IMR-90 (cell line): Measurements from ENCODE around the gene PAXIP1. TPM values are rescaled to one million over a fixed set of nuclear protein-coding genes. Genes with fewer than 3 reads are reported as not detected.

Experiments
- ATAC-seq: fragments of 200-7000 bp; cut with Tn5 transposase; 2 replicates; pipeline ENCODE4 v1.9.1; 2020; ENCODE audit warnings: low read depth, mild to moderate bottlenecking, moderate library complexity
- BruUV-seq: library from RNA; stranded (reverse); fragments of 400-500 nt; replicated peaks from 2 replicates; lab custom pipeline; 2021; lab: Mats Ljungman, UMichigan
- CTCF ChIA-PET: fragments of 300-600 bp; formaldehyde crosslinking; extraction: SDS; loops from one replicate; lab custom pipeline; 2021; ENCODE audit warnings: antibody characterized with exemption; lab: Yijun Ruan, JAX
- POLR2A ChIA-PET: fragments of 300-600 bp; sonication (Branson Sonifier 250); formaldehyde crosslinking; loops from one replicate; lab custom pipeline; 2022; ENCODE audit warnings: antibody characterized with exemption; ENCODE audit not compliant: unreplicated experiment; lab: Charles Lee
- DNase-seq: peaks from one replicate; pipeline ENCODE4 v3.0.0; 2013
- H2AFZ ChIP-seq: replicated peaks from 2 replicates; pipeline ENCODE3; 2013; ENCODE audit warnings: low read length, mild to moderate bottlenecking; ENCODE audit not compliant: poor library complexity
- H2AK5ac ChIP-seq: 2 replicates; pipeline ENCODE4 v1.6.1; 2013; ENCODE audit warnings: low read depth, low read length, inconsistent platforms
- H2AK9ac ChIP-seq: replicated peaks from 2 replicates; pipeline ENCODE3; 2013; ENCODE audit warnings: mild to moderate bottlenecking, low read depth, low read length, moderate library complexity; ENCODE audit not compliant: poor library complexity
- H2BK120ac ChIP-seq: 2 replicates; pipeline ENCODE4 v1.6.1; 2013; ENCODE audit warnings: low read depth, low read length, inconsistent platforms
- H2BK15ac ChIP-seq: 3 replicates; pipeline ENCODE4 v1.6.1; 2013; ENCODE audit warnings: low read depth, low read length, inconsistent platforms
- H2BK20ac ChIP-seq: 2 replicates; pipeline ENCODE4 v1.6.1; 2013; ENCODE audit warnings: low read depth, mild to moderate bottlenecking, inconsistent platforms, low read length, moderate library complexity
- H2BK5ac ChIP-seq: 2 replicates; pipeline ENCODE4 v1.6.1; 2013; ENCODE audit warnings: mild to moderate bottlenecking, low read depth, low read length, inconsistent platforms; ENCODE audit not compliant: poor library complexity, severe bottlenecking
- H3K14ac ChIP-seq: replicated peaks from 2 replicates; pipeline ENCODE4 v1.6.1; 2013; ENCODE audit warnings: low read depth, low read length, inconsistent platforms
- H3K18ac ChIP-seq: 2 replicates; pipeline ENCODE4 v1.6.1; 2013; ENCODE audit warnings: low read depth, low read length, control low read depth
- H3K23ac ChIP-seq: 2 replicates; pipeline ENCODE4 v1.6.1; 2013; ENCODE audit warnings: low read depth, low read length, inconsistent platforms
- H3K27ac ChIP-seq: 2 replicates; pipeline ENCODE4 v1.5.1; 2013; ENCODE audit warnings: mild to moderate bottlenecking, control low read depth, low read length; ENCODE audit not compliant: insufficient read depth
- H3K27me3 ChIP-seq: 2 replicates; pipeline ENCODE4 v1.6.1; 2013; ENCODE audit warnings: low read length; ENCODE audit not compliant: control insufficient read depth, insufficient read depth
- H3K36me3 ChIP-seq: 2 replicates; pipeline ENCODE4 v1.6.1; 2013; ENCODE audit warnings: low read length, mixed read lengths; ENCODE audit not compliant: control insufficient read depth, insufficient read depth
- H3K4ac ChIP-seq: 2 replicates; pipeline ENCODE4 v1.6.1; 2013; ENCODE audit warnings: low read depth, low read length, inconsistent platforms
- H3K4me1 ChIP-seq: 2 replicates; pipeline ENCODE4 v1.6.1; 2013; ENCODE audit warnings: low read length, mixed read lengths; ENCODE audit not compliant: control insufficient read depth, insufficient read depth
- H3K4me2 ChIP-seq: 2 replicates; pipeline ENCODE4 v1.6.1; 2013; ENCODE audit warnings: low read depth, mild to moderate bottlenecking, control low read depth, low read length, moderate library complexity
- H3K4me3 ChIP-seq: 2 replicates; pipeline ENCODE4 v1.5.1; 2013; ENCODE audit warnings: low read depth, mild to moderate bottlenecking, control low read depth, low read length, moderate library complexity; ENCODE audit not compliant: insufficient read depth
- H3K56ac ChIP-seq: 2 replicates; pipeline ENCODE4 v1.6.1; 2013; ENCODE audit warnings: low read length, inconsistent platforms; ENCODE audit not compliant: insufficient read depth; ENCODE audit errors: extremely low read depth
- H3K79me1 ChIP-seq, 2 experiments: 2 replicates each; pipeline ENCODE4 v1.6.1; 2013; ENCODE audit warnings: low read length in 2 of 2, inconsistent platforms in 1 of 2, low read depth in 1 of 2
- H3K9ac ChIP-seq: 2 replicates; pipeline ENCODE4 v1.6.1; 2013; ENCODE audit warnings: low read depth, low read length, control low read depth
- H3K9me1 ChIP-seq: 2 replicates; pipeline ENCODE4 v1.6.1; 2013; ENCODE audit warnings: low read length, inconsistent platforms; ENCODE audit not compliant: insufficient read depth
- H3K9me3 ChIP-seq: 2 replicates; pipeline ENCODE4 v1.6.1; 2013; ENCODE audit warnings: low read length; ENCODE audit not compliant: control insufficient read depth, insufficient read depth
- H4K20me1 ChIP-seq: 2 replicates; pipeline ENCODE4 v1.6.1; 2013; ENCODE audit warnings: low read length, inconsistent platforms; ENCODE audit not compliant: insufficient read depth
- H4K5ac ChIP-seq: 2 replicates; pipeline ENCODE4 v1.6.1; 2013; ENCODE audit warnings: mild to moderate bottlenecking, low read depth, low read length, control low read depth
- H4K8ac ChIP-seq, 2 experiments: 2 replicates each; pipeline ENCODE4 v1.6.1; 2013; ENCODE audit warnings: low read depth in 2 of 2, low read length in 2 of 2, control low read depth in 1 of 2, inconsistent platforms in 1 of 2
- H4K91ac ChIP-seq: 2 replicates; pipeline ENCODE4 v1.6.1; 2013; ENCODE audit warnings: low read depth, low read length, inconsistent platforms; ENCODE audit not compliant: insufficient read depth
- BHLHE40 ChIP-seq: fragments of 150-350 bp; IDR thresholded peaks from 2 replicates; pipeline ENCODE4 v1.6.1; 2016; ENCODE audit warnings: mild to moderate bottlenecking, low read depth, low read length
- CEBPB ChIP-seq: IDR thresholded peaks from 2 replicates; pipeline ENCODE4 v1.6.1; 2012; ENCODE audit warnings: low read depth, low read length, improper control_type of control experiment
- CHD1 ChIP-seq: IDR thresholded peaks from 2 replicates; pipeline ENCODE4 v1.6.1; 2012; ENCODE audit warnings: low read depth, low read length, improper control_type of control experiment
- ELK1 ChIP-seq: fragments of 150-350 bp; IDR thresholded peaks from 2 replicates; pipeline ENCODE4 v1.6.1; 2016; ENCODE audit warnings: low read depth, mild to moderate bottlenecking, low read length, moderate library complexity, borderline replicate concordance
- FOS ChIP-seq: fragments of 150-350 bp; IDR thresholded peaks from 2 replicates; pipeline ENCODE4 v1.6.1; 2016; ENCODE audit warnings: low read depth, low read length
- MAFK ChIP-seq: IDR thresholded peaks from 2 replicates; pipeline ENCODE4 v1.6.1; 2012; ENCODE audit warnings: low read depth, low read length, improper control_type of control experiment
- MAZ ChIP-seq: IDR thresholded peaks from 2 replicates; pipeline ENCODE4 v1.6.1; 2012; ENCODE audit warnings: low read depth, mild to moderate bottlenecking, low read length, improper control_type of control experiment, moderate library complexity, borderline replicate concordance
- MXI1 ChIP-seq: IDR thresholded peaks from 2 replicates; pipeline ENCODE4 v1.6.1; 2012; ENCODE audit warnings: low read depth, mild to moderate bottlenecking, low read length, moderate library complexity, borderline replicate concordance
- NFE2L2 ChIP-seq: fragments of 150-350 bp; IDR thresholded peaks from 2 replicates; pipeline ENCODE4 v1.6.1; 2016; ENCODE audit warnings: low read depth, mild to moderate bottlenecking, low read length
- POLR2A ChIP-seq: IDR thresholded peaks from 2 replicates; pipeline ENCODE4 v1.6.1; 2012; ENCODE audit warnings: mild to moderate bottlenecking, low read depth, low read length
- RAD21 ChIP-seq: IDR thresholded peaks from 2 replicates; pipeline ENCODE4 v1.6.1; 2012; ENCODE audit warnings: low read length, improper control_type of control experiment
- RCOR1 ChIP-seq: IDR thresholded peaks from 2 replicates; pipeline ENCODE4 v1.6.1; 2012; ENCODE audit warnings: mild to moderate bottlenecking, low read length, improper control_type of control experiment; ENCODE audit not compliant: insufficient replicate concordance
- RFX5 ChIP-seq: IDR thresholded peaks from 2 replicates; pipeline ENCODE4 v1.8.0; 2012; ENCODE audit warnings: low read depth, mild to moderate bottlenecking, low read length, moderate library complexity
- SMC3 ChIP-seq: fragments of 150-350 bp; IDR thresholded peaks from 2 replicates; pipeline ENCODE4 v1.6.1; 2016; ENCODE audit warnings: low read depth, mild to moderate bottlenecking, antibody characterized with exemption, low read length, moderate library complexity
- WGBS, 2 experiments: methylation state at CpG; one replicate each; pipeline versions ENCODE4 v1.1.5 to v1.1.7; 2013; ENCODE audit warnings: missing lambda C conversion rate in 2 of 2; ENCODE audit not compliant: insufficient read length in 1 of 2; ENCODE audit errors: extremely low coverage in 2 of 2; 5-methylcytosine and 5-hydroxymethylcytosine counted together
- dilution Hi-C: fragments of 300-500 bp; cut with HindIII; formaldehyde crosslinking; loops from one replicate; pipeline ENCODE4 v1.14.3; 2018; ENCODE audit warnings: low sequenced_read_pairs; ENCODE audit not compliant: unreplicated experiment
- in situ Hi-C: fragments of 300-500 bp; cut with MboI; formaldehyde crosslinking; loops from 3 replicates; pipeline ENCODE4 v1.14.3; 2019; ENCODE audit warnings: low sequenced_read_pairs, inconsistent platforms, mixed read lengths
- intact Hi-C: fragments of 100-400 bp; cut with micrococcal nuclease; formaldehyde crosslinking; loops from 2 replicates; pipeline ENCODE4 v1.10.0; 2022
- polyA plus RNA-seq, 3 experiments: library from polyadenylated mRNA; depleted of rRNA; stranded (reverse); fragments of >200 nt; gene quantifications; 2 replicates each; pipeline ENCODE4 v1.2.3, GENCODE V29; 2012; ENCODE audit warnings: low replicate concordance in 1 of 3
- total RNA-seq: library from RNA; depleted of rRNA; stranded (reverse); fragments of >200 nt; gene quantifications from 2 replicates; pipeline ENCODE4 v1.2.3, GENCODE V29; 2012
- TF ChIP-seq, protein P1 (sequence below): fragments of 150-350 bp; IDR thresholded peaks from 2 replicates; pipeline ENCODE4 v1.6.1; 2017; ENCODE audit warnings: mild to moderate bottlenecking, antibody characterized with exemption, low read length, low read depth
- TF ChIP-seq, protein P2 (sequence below): conservative IDR thresholded peaks from 2 replicates; pipeline ENCODE4 v1.5.1; 2012; ENCODE audit warnings: mild to moderate bottlenecking, low read depth, low read length, improper control_type of control experiment

Gene PAXIP1
- total and polyA plus RNA-seq, 2 of the 4 experiments (the other 2 are of a cell fraction), result 7.3 to 8.7 TPM

GRCh38 chr7:154905146-154905545 is 97.8 kb downstream of the PAXIP1 start:
- in situ Hi-C loops (no loop called here), dilution Hi-C loops (no loop called here), intact Hi-C loops (no loop called here)
- H2BK20ac ChIP-seq, result no peak overlapping the region
- no peak overlapping the region for H4K5ac ChIP-seq
- no peak overlapping the region for H3K23ac ChIP-seq
- TF ChIP-seq, protein P1, sequence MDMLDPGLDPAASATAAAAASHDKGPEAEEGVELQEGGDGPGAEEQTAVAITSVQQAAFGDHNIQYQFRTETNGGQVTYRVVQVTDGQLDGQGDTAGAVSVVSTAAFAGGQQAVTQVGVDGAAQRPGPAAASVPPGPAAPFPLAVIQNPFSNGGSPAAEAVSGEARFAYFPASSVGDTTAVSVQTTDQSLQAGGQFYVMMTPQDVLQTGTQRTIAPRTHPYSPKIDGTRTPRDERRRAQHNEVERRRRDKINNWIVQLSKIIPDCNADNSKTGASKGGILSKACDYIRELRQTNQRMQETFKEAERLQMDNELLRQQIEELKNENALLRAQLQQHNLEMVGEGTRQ, result no peak
- TF ChIP-seq, protein P2, sequence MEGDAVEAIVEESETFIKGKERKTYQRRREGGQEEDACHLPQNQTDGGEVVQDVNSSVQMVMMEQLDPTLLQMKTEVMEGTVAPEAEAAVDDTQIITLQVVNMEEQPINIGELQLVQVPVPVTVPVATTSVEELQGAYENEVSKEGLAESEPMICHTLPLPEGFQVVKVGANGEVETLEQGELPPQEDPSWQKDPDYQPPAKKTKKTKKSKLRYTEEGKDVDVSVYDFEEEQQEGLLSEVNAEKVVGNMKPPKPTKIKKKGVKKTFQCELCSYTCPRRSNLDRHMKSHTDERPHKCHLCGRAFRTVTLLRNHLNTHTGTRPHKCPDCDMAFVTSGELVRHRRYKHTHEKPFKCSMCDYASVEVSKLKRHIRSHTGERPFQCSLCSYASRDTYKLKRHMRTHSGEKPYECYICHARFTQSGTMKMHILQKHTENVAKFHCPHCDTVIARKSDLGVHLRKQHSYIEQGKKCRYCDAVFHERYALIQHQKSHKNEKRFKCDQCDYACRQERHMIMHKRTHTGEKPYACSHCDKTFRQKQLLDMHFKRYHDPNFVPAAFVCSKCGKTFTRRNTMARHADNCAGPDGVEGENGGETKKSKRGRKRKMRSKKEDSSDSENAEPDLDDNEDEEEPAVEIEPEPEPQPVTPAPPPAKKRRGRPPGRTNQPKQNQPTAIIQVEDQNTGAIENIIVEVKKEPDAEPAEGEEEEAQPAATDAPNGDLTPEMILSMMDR, result no peak
- TF ChIP-seq POLR2A (no peak), ELK1 (no peak), SMC3 (no peak), MAZ (no peak), MXI1 (no peak), FOS (no peak), NFE2L2 (no peak), RCOR1 (no peak), CEBPB (no peak), BHLHE40 (no peak), CHD1 (no peak), RFX5 (no peak), RAD21 (no peak), MAFK (no peak)
- H2AFZ ChIP-seq, result no peak overlapping the region
- no peak for DNase-seq
- WGBS, 2 experiments, result no CpG with 5 or more reads among the region's 8 CpGs
- no peak overlapping the region for H3K56ac ChIP-seq
- peaks cover 13% of the 10 kb centered on the region; the same call in 1 of the 2 replicates for H3K9me3 ChIP-seq
- no peak overlapping the region for H4K8ac ChIP-seq
- no peak for ATAC-seq
- H2BK5ac ChIP-seq, result no peak overlapping the region
- H3K4me2 ChIP-seq, result no peak overlapping the region
- BruUV-seq, result no TSS peak
- H2AK5ac ChIP-seq, result no peak overlapping the region
- H2BK15ac ChIP-seq, result no peak overlapping the region
- H3K79me1 ChIP-seq, result no peaks in the 10 kb centered on the region
- ChIA-PET POLR2A (no interaction called here), CTCF (no interaction called here)
- H3K27me3 ChIP-seq, result no peaks in the 10 kb centered on the region
- no peak overlapping the region for H3K4ac ChIP-seq
- no peak overlapping the region for H3K27ac ChIP-seq
- H3K9me1 ChIP-seq, result no peaks in the 10 kb centered on the region
- no peak overlapping the region for H2AK9ac ChIP-seq
- no peak overlapping the region for H3K14ac ChIP-seq
- H4K20me1 ChIP-seq, result no peaks in the 10 kb centered on the region
- no peaks in the 10 kb centered on the region for H3K36me3 ChIP-seq
- H3K4me1 ChIP-seq, result no peaks in the 10 kb centered on the region
- H3K9ac ChIP-seq, result no peak overlapping the region
- no peak overlapping the region for H3K4me3 ChIP-seq
- no peak overlapping the region for H3K18ac ChIP-seq
- no peak overlapping the region for H4K91ac ChIP-seq
- no peak overlapping the region for H2BK120ac ChIP-seq
